Fibroblast of villous mesenchyme (primary cell): Measurements from ENCODE around the gene VPS45. TPM values are rescaled to one million over a fixed set of nuclear protein-coding genes. Genes with fewer than 3 reads are reported as not detected.
"Not testable (repeated sequence)": the region's sequence is repeated elsewhere in the genome, so short reads cannot be mapped to it uniquely, and the experiment has no call there.

Source experiments
- DNase-seq: peaks from one replicate; pipeline ENCODE4 v3.0.0-alpha.2; 2010; ENCODE audit warnings: low read depth
- H3K4me3 ChIP-seq: 2 replicates; pipeline ENCODE4 v1.5.1; 2011; ENCODE audit warnings: low read depth, mild to moderate bottlenecking, low read length
- CTCF ChIP-seq: IDR thresholded peaks from 2 replicates; pipeline ENCODE4 v1.5.1; 2012; ENCODE audit warnings: low read depth, mild to moderate bottlenecking, low read length; ENCODE audit not compliant: insufficient read depth
- total RNA-seq: library from RNA; depleted of rRNA; stranded (reverse); fragments of >200 nt; gene quantifications from 2 replicates; pipeline ENCODE4 v1.2.3, GENCODE V29; 2012

The VPS45 gene
- total RNA-seq, 1 donor, result 57.9 TPM

- TF ChIP-seq CTCF, result no peak
Measured at GRCh38 chr1:150138044-150138443, 70.5 kb downstream of the VPS45 start.

GRCh38 chr1:150141452-150141851, 73.9 kb downstream of the VPS45 start:
- no peak overlapping the region for H3K4me3 ChIP-seq
- DNase-seq, result no peak
- TF ChIP-seq CTCF, result no peak

More at GRCh38 chr1:150138044-150138443, 70.5 kb downstream of the VPS45 start:
- no peak for DNase-seq
- no peak overlapping the region for H3K4me3 ChIP-seq

- no peak for DNase-seq
- no peak overlapping the region for H3K4me3 ChIP-seq
- TF ChIP-seq CTCF, result no peak
Measured at GRCh38 chr1:150142083-150142482, 74.5 kb downstream of the VPS45 start.

- TF ChIP-seq CTCF, result no peak
- DNase-seq, result no peak
- no peak overlapping the region for H3K4me3 ChIP-seq
Measured at GRCh38 chr1:150144606-150145005, 77.0 kb downstream of the VPS45 start.

GRCh38 chr1:150146016-150146415, 78.4 kb downstream of the VPS45 start:
- H3K4me3 ChIP-seq, DNase-seq: not testable (repeated sequence)

- DNase-seq, result no peak
- TF ChIP-seq CTCF, result no peak
Measured at GRCh38 chr1:150146849-150147542, 79.4 kb downstream of the VPS45 start.

GRCh38 chr1:150148837-150149270, 81.3 kb downstream of the VPS45 start:
- H3K4me3 ChIP-seq, result peak overlapping the region; percentile 82
- DNase-seq, result no peak
- TF ChIP-seq CTCF, result no peak

More at GRCh38 chr1:150146849-150147542, 79.4 kb downstream of the VPS45 start:
- H3K4me3 ChIP-seq, result no peak overlapping the region
